Bronchial epithelial cell (primary cell): ENCODE data around the gene ZFP92. TPM values are rescaled to one million over a fixed set of nuclear protein-coding genes. Genes with fewer than 3 reads are reported as not detected.
A peak's percentile ranks its signal among the peaks of the same experiment; 100 is the strongest.

Source experiments
- DNase-seq: peaks from one replicate; pipeline ENCODE4 v3.0.0-alpha.2; 2010; ENCODE audit warnings: low read depth
- FAIRE-seq: peaks from 2 replicates; lab custom pipeline; 2011; peaks lifted over from hg19 to GRCh38; lab: Jason Lieb, UNC
- H3K27me3 ChIP-seq: 2 replicates; pipeline ENCODE4 v1.5.1; 2011; ENCODE audit warnings: low read length; ENCODE audit not compliant: control insufficient read depth, insufficient read depth
- H3K36me3 ChIP-seq: 2 replicates; pipeline ENCODE4 v1.5.1; 2011; ENCODE audit warnings: low read length; ENCODE audit not compliant: control insufficient read depth, insufficient read depth
- H3K4me3 ChIP-seq: 2 replicates; pipeline ENCODE4 v1.5.1; 2011; ENCODE audit warnings: mild to moderate bottlenecking, low read depth, low read length, control low read depth
- CTCF ChIP-seq: IDR thresholded peaks from 2 replicates; pipeline ENCODE4 v1.5.1; 2011; ENCODE audit warnings: mild to moderate bottlenecking, moderate library complexity, low read length, control low read depth, inconsistent platforms; ENCODE audit not compliant: insufficient read depth, severe bottlenecking
- total RNA-seq: library from RNA; depleted of rRNA; stranded (reverse); fragments of >200 nt; gene quantifications from 2 replicates; pipeline ENCODE4 v1.2.1, GENCODE V29; 2014

The ZFP92 gene
- total RNA-seq, 1 donor from 2014 or later: 0.53 TPM

GRCh38 chrX:153434801-153435200 lies 23.5 kb downstream of the ZFP92 start:
- TF ChIP-seq CTCF: no peak
- no peak overlapping the region for H3K4me3 ChIP-seq
- no peak for DNase-seq
- H3K36me3 ChIP-seq: no peaks in the 10 kb centered on the region
- no peaks in the 10 kb centered on the region for H3K27me3 ChIP-seq
- FAIRE-seq: no peak

- no peak overlapping the region for H3K4me3 ChIP-seq
- no peak for TF ChIP-seq CTCF
- no peaks in the 10 kb centered on the region for H3K27me3 ChIP-seq
- FAIRE-seq (no peak), DNase-seq (no peak)
- H3K36me3 ChIP-seq: no peaks in the 10 kb centered on the region
Observed at GRCh38 chrX:153435845-153436244, 24.6 kb downstream of the ZFP92 start.

GRCh38 chrX:153438532-153438931 lies 27.3 kb downstream of the ZFP92 start:
- no peaks in the 10 kb centered on the region for H3K27me3 ChIP-seq
- no peak for FAIRE-seq
- no peaks in the 10 kb centered on the region for H3K36me3 ChIP-seq
- no peak overlapping the region for H3K4me3 ChIP-seq
- TF ChIP-seq CTCF: peak; percentile 2
- DNase-seq: peak; percentile 11

- FAIRE-seq (peak; percentile 97), DNase-seq (no peak)
- no peak for TF ChIP-seq CTCF
- Histone ChIP-seq H3K27me3 (no peaks in the 10 kb centered on the region), H3K36me3 (no peaks in the 10 kb centered on the region), H3K4me3 (no peak overlapping the region)
Observed at GRCh38 chrX:153439977-153440376, 28.7 kb downstream of the ZFP92 start.

GRCh38 chrX:153440556-153441135 lies 29.4 kb downstream of the ZFP92 start:
- DNase-seq (peak; percentile 79), FAIRE-seq (no peak)
- H3K27me3 ChIP-seq: no peaks in the 10 kb centered on the region
- TF ChIP-seq CTCF: no peak
- no peaks in the 10 kb centered on the region for H3K36me3 ChIP-seq
- no peak overlapping the region for H3K4me3 ChIP-seq

GRCh38 chrX:153441296-153441695 lies 30.0 kb downstream of the ZFP92 start:
- H3K36me3 ChIP-seq: no peaks in the 10 kb centered on the region
- no peak for TF ChIP-seq CTCF
- no peak for FAIRE-seq
- no peak overlapping the region for H3K4me3 ChIP-seq
- no peaks in the 10 kb centered on the region for H3K27me3 ChIP-seq
- DNase-seq: peak; percentile 68
